ENCODE data around the gene SLC22A23.

Gene SLC22A23

DNA sequence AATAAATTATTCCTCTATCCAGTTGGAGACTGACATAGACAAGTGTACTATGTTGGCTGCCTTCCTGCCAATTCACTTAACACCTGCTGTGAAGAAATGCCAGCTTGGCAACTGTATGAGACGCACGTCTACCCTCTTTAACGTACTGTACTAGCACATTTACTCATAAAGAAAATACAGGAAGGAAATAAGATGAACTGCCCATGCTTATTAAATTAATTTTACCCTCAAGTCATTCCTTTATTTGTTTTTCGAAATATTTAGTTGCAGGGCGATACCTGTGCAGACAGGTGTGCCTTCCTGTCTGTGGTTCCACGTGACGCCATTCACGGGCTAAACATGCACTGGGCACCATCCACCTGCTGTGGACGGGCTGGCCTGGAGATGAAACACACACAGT is 146.1 kb downstream of the SLC22A23 start:
- peak overlapping the region; percentile 49 for H3K27ac ChIP-seq

DNA sequence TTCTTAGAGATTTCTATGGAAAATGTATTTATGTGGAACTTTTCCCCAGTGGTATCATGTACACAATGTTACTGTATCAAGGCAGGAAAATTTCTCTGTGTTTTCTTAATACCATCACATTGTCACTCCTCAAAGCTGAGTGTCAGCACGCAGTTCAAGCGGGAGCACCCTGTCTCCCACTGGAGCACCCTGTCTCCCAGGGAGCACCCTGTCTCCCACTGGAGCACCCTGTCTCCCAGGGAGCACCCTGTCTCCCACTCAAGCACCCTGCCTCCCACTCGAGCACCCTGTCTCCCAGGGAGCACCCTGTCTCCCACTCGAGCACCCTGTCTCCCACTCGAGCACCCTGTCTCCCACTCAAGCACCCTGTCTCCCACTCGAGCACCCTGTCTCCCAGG is 146.8 kb downstream of the SLC22A23 start:
- TF ChIP-seq, protein P1, sequence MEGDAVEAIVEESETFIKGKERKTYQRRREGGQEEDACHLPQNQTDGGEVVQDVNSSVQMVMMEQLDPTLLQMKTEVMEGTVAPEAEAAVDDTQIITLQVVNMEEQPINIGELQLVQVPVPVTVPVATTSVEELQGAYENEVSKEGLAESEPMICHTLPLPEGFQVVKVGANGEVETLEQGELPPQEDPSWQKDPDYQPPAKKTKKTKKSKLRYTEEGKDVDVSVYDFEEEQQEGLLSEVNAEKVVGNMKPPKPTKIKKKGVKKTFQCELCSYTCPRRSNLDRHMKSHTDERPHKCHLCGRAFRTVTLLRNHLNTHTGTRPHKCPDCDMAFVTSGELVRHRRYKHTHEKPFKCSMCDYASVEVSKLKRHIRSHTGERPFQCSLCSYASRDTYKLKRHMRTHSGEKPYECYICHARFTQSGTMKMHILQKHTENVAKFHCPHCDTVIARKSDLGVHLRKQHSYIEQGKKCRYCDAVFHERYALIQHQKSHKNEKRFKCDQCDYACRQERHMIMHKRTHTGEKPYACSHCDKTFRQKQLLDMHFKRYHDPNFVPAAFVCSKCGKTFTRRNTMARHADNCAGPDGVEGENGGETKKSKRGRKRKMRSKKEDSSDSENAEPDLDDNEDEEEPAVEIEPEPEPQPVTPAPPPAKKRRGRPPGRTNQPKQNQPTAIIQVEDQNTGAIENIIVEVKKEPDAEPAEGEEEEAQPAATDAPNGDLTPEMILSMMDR (conservative IDR thresholded peaks at IDR 0.05), result no peak
- no peak overlapping the region for H3K27ac ChIP-seq

More for the DNA sequence above, 146.1 kb downstream of the SLC22A23 start:
- TF ChIP-seq, protein P1 (conservative IDR thresholded peaks at IDR 0.05), result no peak

DNA sequence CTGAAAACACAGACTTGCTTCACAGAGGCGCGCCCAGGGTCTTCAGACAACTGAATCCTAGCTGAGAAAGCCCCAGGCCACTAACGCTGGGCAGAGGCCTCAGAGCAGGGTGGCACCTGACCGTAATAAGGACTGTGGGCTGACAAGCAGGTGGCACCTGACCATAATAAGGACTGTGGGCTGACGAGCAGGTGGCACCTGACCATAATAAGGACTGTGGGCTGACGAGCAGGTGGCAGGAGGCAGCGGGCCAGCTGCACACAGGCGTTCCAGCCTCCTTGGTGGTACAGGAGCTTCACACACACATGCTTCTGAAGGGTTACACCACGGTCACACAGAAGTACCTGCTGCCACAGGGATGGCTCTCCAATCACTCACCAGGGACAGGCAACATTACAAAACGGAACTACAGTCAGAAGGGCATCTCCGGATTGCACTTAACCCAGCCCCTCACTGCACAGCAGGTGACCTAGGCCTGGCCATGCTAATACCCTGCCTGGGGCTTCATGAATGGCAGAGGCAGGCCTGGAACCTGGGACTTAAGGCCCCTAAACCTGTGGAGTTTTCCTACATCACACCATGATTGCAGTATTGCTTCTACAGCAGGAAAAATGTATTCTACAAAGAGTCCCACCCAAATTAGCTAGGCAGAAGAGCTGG is 147.3 kb downstream of the SLC22A23 start:
- H3K27ac ChIP-seq, result no peak overlapping the region
- TF ChIP-seq, protein P1 (conservative IDR thresholded peaks at IDR 0.05), result no peak

DNA sequence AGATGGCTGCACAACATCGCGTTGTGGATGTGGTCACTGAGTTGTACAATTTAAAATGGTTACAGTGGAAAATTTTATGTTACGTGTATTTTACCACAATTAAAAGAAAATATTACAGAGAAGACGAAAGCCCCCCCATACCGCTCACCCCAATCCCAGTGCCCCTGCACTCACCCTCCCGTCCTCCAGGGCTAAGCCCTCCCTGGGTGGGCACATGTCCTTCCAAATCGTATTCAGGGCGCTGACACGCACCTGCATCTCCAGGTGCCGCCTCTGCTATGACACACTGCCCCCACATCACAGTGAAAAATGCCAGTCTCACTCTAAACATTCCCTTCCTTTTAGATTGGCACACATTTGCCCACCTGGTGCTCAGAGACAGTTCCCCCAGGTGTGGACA is 148.7 kb downstream of the SLC22A23 start:
- no peak overlapping the region for H3K27ac ChIP-seq
- TF ChIP-seq, protein P1 (conservative IDR thresholded peaks at IDR 0.05), result no peak

DNA sequence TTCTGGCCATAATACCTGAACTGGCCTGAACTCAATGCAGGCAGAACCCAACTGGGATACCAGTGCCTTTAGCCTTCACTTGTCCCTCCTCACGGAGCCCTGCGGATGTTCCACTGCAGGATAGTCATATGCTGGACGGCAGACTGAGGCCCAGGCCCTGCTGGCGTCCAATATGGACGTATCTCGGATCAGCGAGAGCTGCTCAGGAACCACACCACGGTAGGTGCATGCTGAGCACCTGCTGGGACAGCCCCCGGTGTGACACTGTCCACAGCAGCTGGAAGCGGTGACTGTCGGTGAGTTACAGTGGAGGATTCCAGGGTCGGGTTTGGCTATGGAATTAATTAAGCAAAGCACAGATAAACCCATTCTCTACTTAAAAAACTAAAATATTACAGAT is 149.4 kb downstream of the SLC22A23 start:
- TF ChIP-seq, protein P1 (conservative IDR thresholded peaks at IDR 0.05), result no peak
- no peak overlapping the region for H3K27ac ChIP-seq

DNA sequence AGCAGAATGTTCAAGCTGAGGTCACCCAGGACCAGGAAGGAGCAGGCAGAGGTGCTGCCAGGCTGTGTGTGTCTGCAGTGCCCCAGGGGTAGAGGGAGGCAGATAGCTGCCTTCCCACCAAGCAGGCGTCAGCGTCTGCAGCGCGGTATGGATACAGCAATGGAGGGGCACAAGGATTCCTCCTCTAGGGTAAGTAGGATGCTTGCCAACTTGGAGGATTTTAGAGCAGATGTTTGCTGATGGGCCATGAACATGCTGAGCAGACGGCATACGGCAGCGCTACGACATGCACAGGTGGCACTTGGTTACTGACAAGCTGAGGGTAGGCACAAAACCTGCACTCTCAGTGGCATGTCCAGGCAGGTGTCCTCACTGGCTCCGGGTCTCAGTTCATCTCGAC is 150.0 kb downstream of the SLC22A23 start:
- TF ChIP-seq, protein P1 (conservative IDR thresholded peaks at IDR 0.05), result no peak
- no peak overlapping the region for H3K27ac ChIP-seq

DNA sequence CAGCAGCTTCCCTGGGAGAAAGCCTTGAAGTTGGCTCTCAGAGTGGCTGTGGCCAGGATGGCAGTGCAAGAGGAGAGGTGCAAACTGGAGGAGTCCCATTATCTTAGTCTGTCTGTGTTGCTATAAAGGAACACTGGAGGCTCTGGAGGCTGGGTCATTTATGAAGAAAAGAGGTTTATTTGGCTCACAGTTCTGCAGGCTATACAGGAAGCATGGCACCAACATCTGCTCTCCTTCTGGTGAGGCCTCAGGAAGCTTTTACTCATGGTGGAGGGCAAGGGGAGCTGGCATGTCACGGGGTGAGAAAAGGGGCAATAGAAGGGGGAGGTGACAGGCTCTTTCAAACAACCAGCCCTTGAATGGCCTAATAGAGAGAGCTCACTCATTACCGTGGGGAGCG is 151.0 kb downstream of the SLC22A23 start:
- TF ChIP-seq, protein P1 (conservative IDR thresholded peaks at IDR 0.05), result no peak
- no peak overlapping the region for H3K27ac ChIP-seq
